GM18508 (cell line): ENCODE results near the gene TXN2.
"Not testable (repeated sequence)": the region's sequence is repeated elsewhere in the genome, so short reads cannot be mapped to it uniquely, and the experiment has no call there.

ENCODE experiments used
- ATAC-seq: cut with Tn5 transposase; IDR thresholded peaks from one replicate; pipeline ENCODE4 v1.9.1; 2021; ENCODE audit warnings: moderate number of reproducible peaks; ENCODE audit not compliant: insufficient read depth, unreplicated experiment

TXN2 gene

DNA sequence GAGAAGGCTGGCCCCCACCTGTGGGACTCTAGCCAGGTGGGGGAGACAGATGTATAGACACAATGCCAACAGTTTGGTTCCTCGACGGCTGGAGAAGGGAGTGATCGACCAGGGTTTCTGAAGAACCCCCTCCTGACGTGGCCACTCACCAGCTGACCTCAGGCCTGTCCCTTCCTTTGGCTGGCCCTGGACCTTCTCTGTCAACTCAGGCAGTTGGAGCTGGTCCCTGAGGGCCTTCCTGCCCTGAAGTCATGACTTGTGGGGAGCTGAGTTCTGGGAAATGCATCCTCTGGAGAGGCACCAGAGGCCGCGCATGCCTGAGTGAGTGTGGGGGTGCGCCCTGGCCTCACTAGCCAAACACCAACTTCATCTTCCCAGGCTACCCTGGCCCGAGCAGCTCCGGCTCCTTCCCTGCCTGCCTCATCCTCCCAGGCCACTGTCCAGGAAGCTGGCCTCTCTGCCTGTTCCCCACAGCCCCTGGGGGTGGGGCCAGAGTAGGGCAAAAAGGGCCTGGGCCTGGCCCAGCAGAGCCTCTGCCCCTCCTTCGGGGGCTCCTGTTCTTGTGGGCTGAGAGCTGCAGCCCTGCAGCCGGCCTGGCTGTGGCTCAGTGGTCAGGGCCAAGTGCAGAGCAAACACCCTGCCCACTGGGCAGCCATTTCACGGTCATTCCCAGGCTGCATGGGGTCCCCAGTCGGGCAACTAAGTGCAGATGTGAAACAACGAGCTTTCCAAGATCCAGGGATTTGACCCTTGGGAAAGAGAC lies 23.6 kb downstream of the TXN2 start:
- ATAC-seq: no peak

DNA sequence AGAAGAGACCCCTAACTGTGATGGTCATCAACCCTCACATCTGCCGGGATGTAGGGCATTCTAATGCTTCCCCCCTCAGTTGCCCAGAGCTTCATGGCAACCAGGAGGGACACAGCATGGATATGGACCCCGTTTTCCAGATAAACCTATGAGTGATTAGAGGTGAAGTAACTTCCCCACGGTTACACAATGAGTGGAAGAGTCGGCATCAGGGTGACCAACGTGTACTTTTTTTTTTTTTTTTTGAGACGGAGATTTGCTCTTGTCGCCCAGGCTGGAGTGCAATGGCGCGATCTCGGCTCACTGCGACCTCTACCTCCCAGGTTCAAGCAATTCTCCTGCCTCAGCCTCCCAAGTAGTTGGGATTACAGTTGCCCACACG lies 25.0 kb downstream of the TXN2 start:
- no peak for ATAC-seq

- ATAC-seq: no peak
These were observed 25.6 kb downstream of the TXN2 start for GRCh38 chr22:36455571-36456463.

DNA sequence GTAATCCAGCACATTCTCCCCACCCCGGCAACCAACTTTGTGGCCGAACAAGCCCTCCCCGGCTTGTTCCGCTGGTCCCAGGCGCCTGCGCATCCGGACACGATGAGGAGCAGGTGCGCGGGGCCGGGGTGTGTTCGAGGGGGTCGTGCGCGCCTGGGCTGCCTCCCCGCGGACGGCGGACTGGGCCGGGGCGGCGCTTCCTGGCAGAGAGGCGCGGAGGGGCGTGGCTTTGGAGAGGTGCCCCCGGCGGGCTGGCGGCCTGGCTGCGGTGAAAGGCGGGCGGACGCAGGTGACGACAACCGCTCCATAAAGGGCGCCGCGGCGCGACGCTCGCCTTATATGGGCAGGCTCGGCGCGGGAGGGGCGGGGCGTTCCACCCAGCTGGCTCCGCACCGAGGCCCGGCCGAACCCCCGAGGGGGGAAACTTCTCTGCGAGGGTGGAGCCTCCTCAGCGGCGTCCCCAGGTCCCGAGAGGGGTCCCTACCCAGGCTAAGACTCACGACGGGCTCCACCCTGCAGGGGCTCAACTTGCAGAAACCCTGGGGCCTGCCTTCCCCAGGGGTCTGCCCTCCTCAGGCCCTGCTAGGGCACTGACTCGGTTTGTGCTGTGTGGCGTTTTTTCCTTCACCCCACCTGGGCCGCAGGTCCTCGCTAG lies 26.4 kb downstream of the TXN2 start:
- no peak for ATAC-seq

DNA sequence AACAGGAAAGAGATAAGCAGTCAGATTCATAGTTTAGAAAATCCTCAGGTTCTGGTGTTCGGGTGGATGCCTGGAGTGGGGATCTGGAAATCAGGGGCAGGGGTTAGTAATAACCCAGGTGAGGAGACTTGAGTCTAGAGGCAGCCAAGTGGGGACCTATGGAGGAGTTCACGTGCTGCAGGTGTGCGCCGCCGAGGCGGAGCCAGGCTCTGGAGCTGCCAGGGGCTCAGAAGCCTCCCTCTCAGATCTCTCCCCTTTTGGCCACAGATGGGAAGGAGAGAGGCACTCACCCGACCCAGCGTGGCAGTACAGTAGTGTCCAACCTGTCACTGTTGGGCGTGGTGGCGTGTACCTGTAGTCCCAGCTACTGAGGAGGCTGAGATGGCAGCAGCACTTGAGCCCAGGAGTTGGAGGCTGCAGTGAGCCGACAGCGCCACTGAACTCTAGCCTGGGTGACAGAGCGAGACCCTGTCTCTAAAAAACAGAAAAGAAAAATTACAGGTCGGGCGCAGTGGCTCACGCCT lies 27.5 kb downstream of the TXN2 start:
- no peak for ATAC-seq

DNA sequence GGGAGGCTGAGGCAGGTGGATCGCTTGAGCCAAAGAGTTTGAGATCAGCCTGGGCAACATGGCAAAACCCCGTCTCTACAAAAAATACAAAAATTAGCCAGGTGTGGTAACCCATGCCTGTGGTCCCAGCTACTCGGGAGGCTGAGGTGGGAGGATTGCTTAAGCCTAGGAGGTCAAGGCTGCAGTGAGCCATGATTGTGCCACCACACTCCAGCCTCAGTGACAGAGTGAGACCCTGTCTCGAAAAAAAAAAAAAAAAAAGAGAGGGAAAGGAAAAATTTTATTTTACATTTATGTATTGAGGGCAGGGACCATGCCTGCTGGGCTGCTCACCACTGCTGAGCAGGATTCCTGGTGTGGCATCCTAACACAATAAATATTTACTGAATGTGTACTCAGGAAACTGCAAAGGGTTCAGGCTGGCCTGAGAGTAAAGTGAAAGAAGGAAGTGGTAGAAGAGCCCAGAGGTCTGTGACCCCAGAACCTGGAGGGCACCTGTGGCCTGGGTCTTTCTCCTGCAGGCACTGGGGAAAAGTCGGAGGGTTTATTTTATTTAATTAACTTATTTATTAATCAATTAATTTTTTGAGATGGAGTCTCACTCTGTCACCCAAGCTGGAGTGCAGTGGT lies 28.3 kb downstream of the TXN2 start:
- not testable (repeated sequence) for ATAC-seq

DNA sequence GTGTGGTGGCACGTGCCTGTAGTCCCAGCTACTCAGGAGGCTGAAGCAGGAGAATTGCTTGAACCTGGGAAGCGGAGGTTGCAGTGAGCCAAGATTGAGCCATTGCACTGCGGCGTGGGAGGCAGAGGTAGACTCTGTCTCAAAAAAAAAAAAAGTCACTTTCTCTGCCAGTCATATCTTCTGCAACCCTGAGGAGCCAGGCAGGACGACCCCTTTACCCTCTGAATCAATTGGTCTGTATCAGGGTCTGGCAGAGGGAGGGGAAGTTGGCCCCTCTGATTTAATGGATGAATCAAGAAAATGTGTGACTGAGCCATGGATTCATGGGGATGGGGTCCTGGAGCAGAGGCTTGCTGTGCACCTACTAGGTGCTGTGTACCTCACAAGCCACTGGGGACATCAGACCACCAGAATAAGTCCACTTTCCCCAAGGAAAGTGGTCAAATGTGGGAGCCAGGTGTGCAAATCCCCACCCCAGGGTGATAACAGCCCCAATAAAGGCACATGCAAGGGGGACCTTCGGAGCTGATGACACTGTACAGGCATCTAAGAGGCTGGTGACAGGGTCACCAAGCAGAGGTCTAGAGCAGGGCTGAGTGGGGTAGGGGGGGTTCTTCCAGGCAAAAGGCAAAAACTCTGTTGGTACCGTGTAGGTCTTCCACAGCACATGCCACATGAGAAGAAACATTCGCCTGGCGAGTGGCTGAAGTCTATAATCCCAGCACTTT lies 29.0 kb downstream of the TXN2 start:
- ATAC-seq: no peak

DNA sequence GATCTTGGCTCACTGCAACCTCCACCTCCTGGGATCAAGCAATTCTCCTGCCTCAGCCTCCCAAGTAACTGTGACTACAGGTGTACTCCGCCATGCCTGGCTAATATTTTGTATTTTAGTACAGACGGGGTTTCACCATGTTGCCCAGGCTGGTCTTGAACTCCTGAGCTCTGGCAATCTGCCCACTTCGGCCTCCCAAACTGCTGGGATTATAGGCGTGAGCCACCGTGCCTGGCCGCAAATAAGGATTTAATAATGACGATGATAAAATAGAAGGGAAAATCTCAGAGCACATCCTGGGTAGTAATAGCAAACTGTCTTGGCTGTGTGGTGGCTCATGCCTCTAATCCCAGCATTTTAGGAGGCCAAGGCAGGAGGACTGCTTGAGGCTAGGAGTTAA lies 30.5 kb downstream of the TXN2 start:
- not testable (repeated sequence) for ATAC-seq

DNA sequence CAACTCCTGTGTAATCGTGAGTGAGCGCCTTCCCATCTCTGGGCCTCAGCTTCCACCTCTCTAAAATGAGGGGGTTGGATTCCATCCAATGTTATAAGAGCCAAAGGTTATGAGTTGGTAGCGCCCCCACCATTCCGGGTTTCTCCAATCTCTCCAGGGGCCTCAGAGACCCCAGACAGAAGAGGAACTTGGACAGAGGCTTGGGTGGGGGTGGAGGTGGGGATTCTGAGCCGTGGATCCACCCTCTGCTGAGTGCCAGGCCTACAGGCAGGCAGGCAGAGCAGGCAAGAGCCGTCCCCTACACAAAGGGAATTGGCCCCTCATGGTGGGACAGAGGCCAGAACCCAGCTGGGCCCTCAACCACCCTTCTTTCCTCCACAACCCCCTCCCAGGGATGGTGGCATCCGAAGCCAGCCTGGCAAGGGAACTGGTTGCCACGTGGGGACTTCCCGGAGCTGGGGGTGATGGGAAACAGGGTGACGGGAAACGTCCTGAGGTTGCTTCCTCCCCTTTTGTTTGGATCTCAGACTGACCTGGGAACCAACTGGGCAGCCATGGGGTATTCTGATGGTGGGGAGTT lies 31.8 kb downstream of the TXN2 start:
- ATAC-seq: no peak

- ATAC-seq: no peak
These were observed 33.8 kb downstream of the TXN2 start for GRCh38 chr22:36447632-36448031.

- ATAC-seq: no peak
These were observed 36.2 kb downstream of the TXN2 start for GRCh38 chr22:36445158-36445668.

DNA sequence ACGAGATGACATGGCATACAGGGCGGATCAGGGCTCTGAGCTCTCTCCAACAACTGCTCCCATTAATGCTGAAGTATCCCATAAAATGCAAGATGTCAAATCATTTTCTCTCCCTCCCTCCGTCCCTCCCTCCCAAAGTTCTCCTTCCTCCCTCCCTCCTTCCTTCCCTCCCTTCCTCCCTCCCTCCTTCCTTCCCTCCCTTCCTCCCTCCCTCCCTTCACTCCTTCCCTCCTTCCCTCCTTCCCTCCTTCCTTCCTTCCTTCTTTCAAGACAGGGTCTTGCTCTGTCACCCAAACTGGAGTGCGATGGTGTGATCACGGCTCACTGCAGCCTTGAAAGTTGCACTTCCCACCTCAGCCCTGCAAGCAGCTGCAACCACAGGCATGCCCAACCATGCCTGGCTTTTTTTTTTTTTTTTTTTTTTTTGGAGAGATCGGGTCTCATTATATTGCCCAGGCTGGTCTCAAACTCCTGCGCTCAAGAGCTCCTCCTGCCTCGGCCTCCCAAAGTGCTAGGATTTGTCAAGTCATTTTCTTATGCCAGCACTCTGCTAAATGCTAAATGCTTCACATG lies 38.2 kb downstream of the TXN2 start:
- no peak for ATAC-seq

DNA sequence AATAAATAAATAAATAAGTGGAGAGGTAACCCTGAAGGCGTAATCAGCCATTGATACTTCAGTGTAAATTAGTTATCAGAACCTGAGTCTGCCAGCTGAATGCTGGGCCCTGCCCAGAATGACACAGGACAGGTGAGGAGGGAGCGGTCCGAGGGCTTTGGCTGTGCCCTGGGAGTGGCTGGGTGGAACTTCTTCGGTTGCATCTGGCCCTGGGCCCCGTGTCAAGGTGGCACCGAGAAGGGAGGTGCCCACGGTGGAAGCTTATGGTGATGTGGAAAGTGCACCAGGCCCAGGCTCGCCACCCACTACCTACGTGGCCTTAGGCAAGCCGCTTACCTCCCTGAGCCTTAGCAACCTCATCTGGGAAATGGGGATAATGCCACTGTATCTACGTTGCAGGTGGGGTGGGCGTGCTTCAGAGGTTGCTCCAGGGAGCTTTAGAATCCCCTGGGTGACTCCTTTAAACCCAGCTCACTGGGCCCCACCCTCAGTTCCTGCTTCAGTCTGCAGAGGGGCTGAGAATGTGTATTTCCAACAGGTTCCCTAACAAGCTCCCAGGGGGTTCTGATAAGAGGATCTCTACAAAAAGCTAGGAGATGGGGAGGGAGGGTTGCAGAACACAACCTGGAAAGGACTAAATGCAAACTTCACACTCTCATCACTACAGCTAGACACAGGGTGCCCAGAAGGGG lies 38.8 kb downstream of the TXN2 start:
- ATAC-seq: no peak

DNA sequence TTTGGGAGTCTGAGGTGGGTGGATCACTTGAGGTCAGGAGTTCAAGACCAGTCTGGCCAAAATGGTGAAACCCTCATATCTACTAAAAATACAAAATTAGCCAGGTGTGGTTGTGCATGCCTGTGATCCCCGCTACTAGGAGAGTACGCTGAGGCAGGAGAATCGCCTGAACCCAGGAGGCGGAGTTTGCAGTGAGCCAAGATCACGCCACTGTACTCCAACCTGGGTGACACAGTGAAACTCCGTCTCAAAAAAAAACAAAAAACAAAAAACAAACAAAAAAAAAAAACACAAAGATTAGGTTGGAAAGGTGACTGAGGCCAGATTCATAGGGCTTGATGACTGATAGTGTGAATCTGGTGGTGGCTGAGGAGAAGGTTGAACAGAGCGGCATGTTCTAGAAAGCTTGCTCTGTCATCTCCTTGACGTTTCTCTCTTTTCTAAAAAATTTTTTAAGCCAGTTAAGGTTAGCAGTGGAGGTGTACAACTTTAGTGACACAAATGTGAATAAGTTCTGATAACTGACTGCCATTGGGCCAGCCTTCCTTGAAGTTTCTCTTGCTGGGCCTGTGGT lies 40.9 kb downstream of the TXN2 start:
- no peak for ATAC-seq

GRCh38 chr22:36439481-36440271 lies 41.8 kb downstream of the TXN2 start:
- no peak for ATAC-seq

- ATAC-seq: no peak
These were observed 45.7 kb downstream of the TXN2 start for GRCh38 chr22:36435516-36436415.
